ENCODE results near the gene FOSB.

FOSB gene

GRCh38 chr19:45522010-45522941, 54.5 kb downstream of the FOSB start:
- no peak for DNase-seq (ENCODE audit: low read depth)
- Histone ChIP-seq H3K4me3 (ENCODE audit: low read length) (no peak overlapping the region), H3K27me3 (replicated peaks; ENCODE audit: control insufficient read depth, insufficient read depth, low read length) (no peaks in the 10 kb centered on the region), H3K36me3 (ENCODE audit: control insufficient read depth, insufficient read depth, low read length, severe bottlenecking) (peaks cover 40% of the 10 kb centered on the region), H3K9me3 (ENCODE audit: control insufficient read depth, low read length) (no peaks in the 10 kb centered on the region), H3K4me1 (ENCODE audit: control insufficient read depth, insufficient read depth, low read length) (no peaks in the 10 kb centered on the region), H3K9ac (ENCODE audit: low read length) (no peak overlapping the region)

- H3K36me3 ChIP-seq (ENCODE audit: control insufficient read depth, insufficient read depth, low read length, severe bottlenecking) = peaks cover 35% of the 10 kb centered on the region
- H3K4me1 ChIP-seq (ENCODE audit: control insufficient read depth, insufficient read depth, low read length) = no peaks in the 10 kb centered on the region
- H3K4me3 ChIP-seq (ENCODE audit: low read length) = no peak overlapping the region
- DNase-seq (ENCODE audit: low read depth) = peak; percentile 92
- H3K9ac ChIP-seq (ENCODE audit: low read length) = no peak overlapping the region
- H3K27me3 ChIP-seq (replicated peaks; ENCODE audit: control insufficient read depth, insufficient read depth, low read length) = no peaks in the 10 kb centered on the region
- no peaks in the 10 kb centered on the region for H3K9me3 ChIP-seq (ENCODE audit: control insufficient read depth, low read length)
Observed at GRCh38 chr19:45523642-45524256, 56.0 kb downstream of the FOSB start.

DNA sequence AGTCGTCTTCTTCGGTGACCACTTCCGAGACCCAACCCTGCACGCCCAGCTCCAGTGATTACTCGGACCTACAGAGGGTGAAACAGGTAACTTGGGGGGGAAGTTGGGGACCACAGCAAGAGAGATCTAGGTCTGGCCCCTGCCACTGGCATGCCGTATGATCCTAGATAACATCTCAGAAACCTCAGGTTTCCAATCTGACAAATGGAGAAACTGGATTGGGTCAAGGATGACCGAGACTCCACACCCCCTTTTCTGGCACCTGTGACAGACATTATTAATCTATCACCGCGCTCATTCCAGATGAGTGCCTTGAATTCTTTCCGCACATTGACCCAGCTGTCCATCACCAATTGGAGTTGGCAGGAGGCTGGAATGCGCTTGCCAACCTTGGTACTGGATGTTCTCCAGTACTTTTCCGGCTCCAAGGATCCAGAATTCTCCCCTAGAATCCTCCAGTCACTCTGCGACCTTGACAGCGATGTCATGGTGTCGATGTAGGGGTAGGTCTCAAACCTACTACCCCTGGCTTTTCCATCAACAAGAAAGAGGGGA, 56.9 kb downstream of the FOSB start:
- no peak overlapping the region for H3K4me3 ChIP-seq (ENCODE audit: low read length)
- no peaks in the 10 kb centered on the region for H3K9me3 ChIP-seq (ENCODE audit: control insufficient read depth, low read length)
- DNase-seq (ENCODE audit: low read depth) = no peak
- H3K9ac ChIP-seq (ENCODE audit: low read length) = no peak overlapping the region
- H3K27me3 ChIP-seq (replicated peaks; ENCODE audit: control insufficient read depth, insufficient read depth, low read length) = no peaks in the 10 kb centered on the region
- H3K36me3 ChIP-seq (ENCODE audit: control insufficient read depth, insufficient read depth, low read length, severe bottlenecking) = peaks cover 35% of the 10 kb centered on the region
- H3K4me1 ChIP-seq (ENCODE audit: control insufficient read depth, insufficient read depth, low read length) = no peaks in the 10 kb centered on the region
